ENCODE results near the gene RASD1. TPM values are rescaled to one million over a fixed set of nuclear protein-coding genes. Genes with fewer than 3 reads are reported as not detected.

The RASD1 gene
- total and polyA plus RNA-seq, 2 experiments from 2014 or later = 1.2 to 2.2 TPM

DNA sequence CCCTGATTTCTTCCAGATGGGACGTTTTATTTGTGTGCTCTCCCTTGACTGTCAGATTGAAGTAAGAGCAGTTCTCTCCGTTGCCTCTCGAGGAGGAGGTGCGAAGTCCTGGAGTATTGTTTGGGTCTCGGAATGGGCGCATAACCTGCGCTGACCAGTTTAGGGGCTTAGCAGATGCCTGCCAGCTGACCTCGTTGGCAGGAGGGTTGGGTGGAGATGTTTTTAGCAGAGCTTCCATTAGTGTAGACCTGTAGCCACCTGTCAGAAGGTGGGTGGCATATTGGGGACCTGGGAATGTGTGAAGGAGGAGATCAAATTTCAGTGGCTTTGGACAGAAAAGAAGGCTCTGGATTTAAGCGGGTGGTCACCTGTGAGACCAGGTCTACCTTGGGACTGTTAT lies 3.6 kb downstream of the RASD1 start:
- no peaks in the 10 kb centered on the region for H4K20me1 ChIP-seq (ENCODE audit: insufficient read depth)

DNA sequence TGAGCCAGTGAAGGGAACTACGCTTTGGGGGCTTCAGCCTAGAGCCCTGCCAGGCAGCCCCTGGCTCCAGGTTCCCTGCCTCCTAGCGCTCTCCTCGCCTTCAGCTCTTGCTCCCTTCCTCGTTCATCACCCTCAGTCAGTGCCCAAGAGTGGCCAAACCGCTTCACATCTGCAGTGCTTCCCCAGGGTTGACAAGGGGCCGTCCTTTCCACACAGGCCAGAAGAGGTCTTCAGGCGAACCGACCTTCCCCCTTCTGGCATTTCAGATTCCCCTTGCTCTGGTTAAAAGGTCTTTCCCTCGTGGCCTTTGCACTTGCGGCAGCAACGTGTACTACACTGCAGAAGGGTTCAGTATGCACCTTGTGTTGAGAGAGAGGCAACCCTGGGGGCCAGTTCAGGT lies 4.1 kb downstream of the RASD1 start:
- 75 to 76% methylated on average over 11 of the region's 11 CpGs for WGBS, 2 experiments (ENCODE audit: low coverage in 1 of 2, low lambda C conversion rate in 2 of 2, missing lambda C conversion rate in 2 of 2)

More for the DNA sequence above, 3.6 kb downstream of the RASD1 start:
- in situ Hi-C loops (cut with MboI) = loop anchor here (10.0 kb wide), 1 partner anchor 138 kb away; no protein-coding TSS in a partner anchor
- H3K9ac ChIP-seq = no peak overlapping the region
- no peak overlapping the region for H3K4me2 ChIP-seq (ENCODE audit: unreplicated experiment)
- 0 out of 2 replicates have a peak, but pooled peaks cover 4% of the 10 kb centered on the region for H3K36me3 ChIP-seq (ENCODE audit: low read depth)
- H3K27me3 ChIP-seq (replicated peaks; ENCODE audit: insufficient read depth) = no peaks in the 10 kb centered on the region
- no peak for TF ChIP-seq EZH2 (IDR thresholded peaks at IDR 0.05; ENCODE audit: insufficient read depth, poor library complexity, severe bottlenecking)
- no peak for TF ChIP-seq EZH2phosphoT487 (IDR thresholded peaks at IDR 0.05; ENCODE audit: insufficient read depth, low read depth)
- no peak overlapping the region for H2AFZ ChIP-seq
- no peaks in the 10 kb centered on the region for H3K9me2 ChIP-seq (ENCODE audit: insufficient read depth)
- H3K9me3 ChIP-seq (ENCODE audit: low read depth) = no peaks in the 10 kb centered on the region
- DNase-seq = no peak
- 71 to 78% methylated on average over 9 of the region's 9 CpGs for WGBS, 2 experiments (ENCODE audit: low coverage in 1 of 2, low lambda C conversion rate in 2 of 2, missing lambda C conversion rate in 2 of 2)
- H3F3A ChIP-seq (ENCODE audit: insufficient read depth) = peaks cover 6% of the 10 kb centered on the region; the same call in 1 of the 2 replicates
- no peaks in the 10 kb centered on the region for H3K79me2 ChIP-seq (ENCODE audit: insufficient read depth)
- H3K27ac ChIP-seq = no peak overlapping the region
- H3K4me1 ChIP-seq (ENCODE audit: insufficient read depth) = peaks cover 3% of the 10 kb centered on the region; the same call in 1 of the 2 replicates
- no peak overlapping the region for H3K4me3 ChIP-seq

DNA sequence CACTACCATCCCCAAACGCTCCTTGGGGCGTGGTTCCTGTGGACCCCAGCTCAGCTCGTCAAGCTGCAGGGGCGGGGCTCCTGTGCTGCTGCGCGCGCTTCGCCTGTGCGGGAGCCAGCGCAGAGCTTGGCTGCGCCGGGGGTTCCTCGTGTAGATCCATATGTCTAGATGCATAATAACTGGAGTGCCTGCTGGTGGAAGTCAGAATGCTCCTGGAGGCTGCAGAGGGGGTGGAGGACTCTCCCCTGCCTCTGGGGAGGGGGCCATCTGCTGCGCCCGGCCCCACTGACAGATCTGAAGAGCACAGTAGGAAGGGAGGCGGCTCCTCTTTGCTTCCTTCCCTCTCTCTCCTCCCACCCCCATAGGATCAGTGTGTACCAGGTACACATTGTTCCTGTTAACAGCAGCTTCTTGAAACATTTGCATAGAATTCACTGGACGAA lies 4.6 kb downstream of the RASD1 start:
- Histone ChIP-seq H3K36me3 (ENCODE audit: low read depth) (0 out of 2 replicates have a peak, but pooled peaks cover 4% of the 10 kb centered on the region), H3K9me2 (ENCODE audit: insufficient read depth) (no peaks in the 10 kb centered on the region), H2AFZ (no peak overlapping the region), H4K20me1 (ENCODE audit: insufficient read depth) (no peaks in the 10 kb centered on the region), H3K4me2 (ENCODE audit: unreplicated experiment) (no peak overlapping the region), H3K27ac (no peak overlapping the region), H3K27me3 (replicated peaks; ENCODE audit: insufficient read depth) (no peaks in the 10 kb centered on the region), H3K4me3 (no peak overlapping the region), H3K9ac (no peak overlapping the region), H3F3A (ENCODE audit: insufficient read depth) (peaks cover 6% of the 10 kb centered on the region; the same call in 1 of the 2 replicates), H3K4me1 (ENCODE audit: insufficient read depth) (no peaks in the 10 kb centered on the region), H3K9me3 (ENCODE audit: low read depth) (no peaks in the 10 kb centered on the region), H3K79me2 (ENCODE audit: insufficient read depth) (no peaks in the 10 kb centered on the region)
- DNase-seq = no peak
- in situ Hi-C loops (cut with MboI) = loop anchor here (10.0 kb wide), 1 partner anchor 137 kb away; no protein-coding TSS in a partner anchor
- no peak for TF ChIP-seq EZH2 (IDR thresholded peaks at IDR 0.05; ENCODE audit: insufficient read depth, poor library complexity, severe bottlenecking)
- no peak for TF ChIP-seq EZH2phosphoT487 (IDR thresholded peaks at IDR 0.05; ENCODE audit: insufficient read depth, low read depth)
- WGBS, 2 experiments (ENCODE audit: low coverage in 1 of 2, low lambda C conversion rate in 2 of 2, missing lambda C conversion rate in 2 of 2) = 80 to 81% methylated on average over 16 to 17 of the region's 17 CpGs

More for the DNA sequence above, 4.1 kb downstream of the RASD1 start:
- Histone ChIP-seq H3K27me3 (replicated peaks; ENCODE audit: insufficient read depth) (no peaks in the 10 kb centered on the region), H3K79me2 (ENCODE audit: insufficient read depth) (no peaks in the 10 kb centered on the region), H3K36me3 (ENCODE audit: low read depth) (0 out of 2 replicates have a peak, but pooled peaks cover 4% of the 10 kb centered on the region), H3K9ac (no peak overlapping the region), H4K20me1 (ENCODE audit: insufficient read depth) (no peaks in the 10 kb centered on the region), H3K4me3 (no peak overlapping the region), H3K9me2 (ENCODE audit: insufficient read depth) (no peaks in the 10 kb centered on the region), H3F3A (ENCODE audit: insufficient read depth) (peaks cover 6% of the 10 kb centered on the region; the same call in 1 of the 2 replicates), H3K27ac (no peak overlapping the region), H3K4me2 (ENCODE audit: unreplicated experiment) (no peak overlapping the region), H3K4me1 (ENCODE audit: insufficient read depth) (peaks cover 1% of the 10 kb centered on the region; the same call in 1 of the 2 replicates), H3K9me3 (ENCODE audit: low read depth) (no peaks in the 10 kb centered on the region), H2AFZ (no peak overlapping the region)
- TF ChIP-seq EZH2phosphoT487 (IDR thresholded peaks at IDR 0.05; ENCODE audit: insufficient read depth, low read depth) (no peak), EZH2 (IDR thresholded peaks at IDR 0.05; ENCODE audit: insufficient read depth, poor library complexity, severe bottlenecking) (no peak)
- in situ Hi-C loops (cut with MboI) = loop anchor here (10.0 kb wide), 1 partner anchor 137 kb away; no protein-coding TSS in a partner anchor
- no peak for DNase-seq

DNA sequence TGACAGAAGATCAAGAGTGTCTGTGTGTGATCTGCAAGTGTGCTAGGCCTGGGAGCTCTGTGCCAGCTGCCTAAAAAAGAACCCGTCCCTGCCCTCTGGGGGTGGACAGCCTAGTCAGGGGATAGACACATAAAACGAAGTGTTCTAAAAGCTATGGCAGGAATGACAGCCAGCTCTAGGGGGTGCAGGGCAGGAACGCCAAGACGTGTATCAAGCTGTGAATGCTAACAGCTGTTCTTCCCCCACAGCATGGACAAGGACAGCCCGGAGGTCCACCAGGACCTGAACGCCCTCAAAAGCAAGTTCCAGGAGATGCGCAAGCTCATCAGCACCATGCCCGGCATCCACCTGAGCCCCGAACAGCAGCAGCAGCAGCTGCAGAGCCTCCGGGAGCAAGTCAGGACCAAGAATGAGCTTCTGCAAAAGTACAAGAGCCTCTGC lies 5.1 kb downstream of the RASD1 start:
- Histone ChIP-seq H3K27me3 (replicated peaks; ENCODE audit: insufficient read depth) (no peaks in the 10 kb centered on the region), H3F3A (ENCODE audit: insufficient read depth) (peaks cover 6% of the 10 kb centered on the region; the same call in 1 of the 2 replicates), H3K9ac (no peak overlapping the region), H4K20me1 (ENCODE audit: insufficient read depth) (no peaks in the 10 kb centered on the region), H3K9me2 (ENCODE audit: insufficient read depth) (no peaks in the 10 kb centered on the region), H3K9me3 (ENCODE audit: low read depth) (no peaks in the 10 kb centered on the region), H3K79me2 (ENCODE audit: insufficient read depth) (no peaks in the 10 kb centered on the region), H3K4me1 (ENCODE audit: insufficient read depth) (no peaks in the 10 kb centered on the region), H3K36me3 (ENCODE audit: low read depth) (0 out of 2 replicates have a peak, but pooled peaks cover 4% of the 10 kb centered on the region), H2AFZ (no peak overlapping the region), H3K4me3 (no peak overlapping the region), H3K4me2 (ENCODE audit: unreplicated experiment) (no peak overlapping the region), H3K27ac (no peak overlapping the region)
- in situ Hi-C loops (cut with MboI) = loop anchor here (10.0 kb wide), 1 partner anchor 136 kb away; no protein-coding TSS in a partner anchor
- 83 to 85% methylated on average over 10 of the region's 10 CpGs for WGBS, 2 experiments (ENCODE audit: low coverage in 1 of 2, low lambda C conversion rate in 2 of 2, missing lambda C conversion rate in 2 of 2)
- no peak for TF ChIP-seq EZH2 (IDR thresholded peaks at IDR 0.05; ENCODE audit: insufficient read depth, poor library complexity, severe bottlenecking)
- no peak for DNase-seq
